Measurements from ENCODE around the gene ARMH3.
A peak's percentile ranks its signal among the peaks of the same experiment; 100 is the strongest.
"Not testable (repeated sequence)": the region's sequence is repeated elsewhere in the genome, so short reads cannot be mapped to it uniquely, and the experiment has no call there.

The ARMH3 gene

GRCh38 chr10:102040305-102041050 lies 15.5 kb downstream of the ARMH3 start:
- DNase-seq: no peak

- DNase-seq: no peak
Measured at GRCh38 chr10:102038410-102038809, 17.6 kb downstream of the ARMH3 start.

GRCh38 chr10:102035807-102036206 lies 20.2 kb downstream of the ARMH3 start:
- not testable (repeated sequence) for DNase-seq

- no peak for DNase-seq
Measured at GRCh38 chr10:102033787-102034186, 22.2 kb downstream of the ARMH3 start.

GRCh38 chr10:102027261-102027660 lies 28.7 kb downstream of the ARMH3 start:
- DNase-seq: no peak

- DNase-seq: no peak
Measured at GRCh38 chr10:102024799-102025198, 31.2 kb downstream of the ARMH3 start.

- DNase-seq: no peak
Measured at GRCh38 chr10:102020938-102021337, 35.0 kb downstream of the ARMH3 start.

- DNase-seq: no peak
Measured at GRCh38 chr10:102017295-102017694, 38.7 kb downstream of the ARMH3 start.

- DNase-seq: no peak
Measured at GRCh38 chr10:102016416-102016815, 39.6 kb downstream of the ARMH3 start.

- no peak for DNase-seq
Measured at GRCh38 chr10:102010961-102011360, 45.0 kb downstream of the ARMH3 start.

- DNase-seq: peak; percentile 17
Measured at GRCh38 chr10:102009801-102010425, 46.1 kb downstream of the ARMH3 start.

GRCh38 chr10:102007796-102008195 lies 48.2 kb downstream of the ARMH3 start:
- DNase-seq: no peak

GRCh38 chr10:102007031-102007430 lies 48.9 kb downstream of the ARMH3 start:
- not testable (repeated sequence) for DNase-seq

GRCh38 chr10:102004376-102004775 lies 51.6 kb downstream of the ARMH3 start:
- DNase-seq: no peak

- DNase-seq: no peak
Measured at GRCh38 chr10:102003541-102003940, 52.4 kb downstream of the ARMH3 start.

- DNase-seq: no peak
Measured at GRCh38 chr10:102001435-102002068, 54.4 kb downstream of the ARMH3 start.

- DNase-seq: no peak
Measured at GRCh38 chr10:101997803-101998202, 58.2 kb downstream of the ARMH3 start.

- DNase-seq: no peak
Measured at GRCh38 chr10:101995451-101996063, 60.4 kb downstream of the ARMH3 start.

- no peak for DNase-seq
Measured at GRCh38 chr10:101993651-101994200, 62.2 kb downstream of the ARMH3 start.

GRCh38 chr10:101993221-101993620 lies 62.8 kb downstream of the ARMH3 start:
- DNase-seq: no peak

- DNase-seq: no peak
Measured at GRCh38 chr10:101987136-101987535, 68.8 kb downstream of the ARMH3 start.

GRCh38 chr10:101986624-101986971 lies 69.4 kb downstream of the ARMH3 start:
- no peak for DNase-seq

GRCh38 chr10:101980677-101981076 lies 75.3 kb downstream of the ARMH3 start:
- not testable (repeated sequence) for DNase-seq

All from activated naive CD4-positive, alpha-beta T cell treated with anti-CD3 and anti-CD28 coated beads, Interleukin-2, amount 50 U/mL, for 16 hours (primary cell).